ENCODE data around the gene CELF3. TPM values are rescaled to one million over a fixed set of nuclear protein-coding genes. Genes with fewer than 3 reads are reported as not detected.
A peak's percentile ranks its signal among the peaks of the same experiment; 100 is the strongest.
"Not testable (repeated sequence)": the region's sequence is repeated elsewhere in the genome, so short reads cannot be mapped to it uniquely, and the experiment has no call there.

CELF3 gene
- total RNA-seq, 1 donor from 2014 or later: not detected

DNA sequence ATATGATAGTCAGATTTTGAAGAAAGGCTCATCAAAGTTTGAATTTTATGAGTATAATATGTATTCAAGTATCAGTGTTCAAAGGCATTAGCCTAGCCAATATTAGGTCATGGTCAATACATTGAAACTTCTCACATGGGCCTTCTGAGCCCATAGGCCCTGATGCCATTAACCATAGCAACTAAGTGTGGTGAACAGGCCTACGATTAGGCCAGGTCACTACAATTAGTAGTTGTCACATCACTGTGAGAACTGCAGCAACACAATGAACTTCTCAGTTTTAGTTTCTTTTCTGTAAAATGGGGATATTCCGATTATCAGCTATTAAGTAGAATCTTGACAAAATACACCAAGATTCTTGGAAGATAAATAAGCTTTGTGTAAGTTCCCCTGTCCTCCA lies 30.0 kb downstream of the CELF3 start:
- Histone ChIP-seq H3K4me3 (ENCODE audit: low read depth, low read length) (no peak overlapping the region), H3K27me3 (ENCODE audit: control insufficient read depth, insufficient read depth, low read length) (no peaks in the 10 kb centered on the region), H3K36me3 (ENCODE audit: control insufficient read depth, insufficient read depth, low read length) (no peaks in the 10 kb centered on the region)
- no peak for DNase-seq (ENCODE audit: low read depth)
- TF ChIP-seq, protein P1, sequence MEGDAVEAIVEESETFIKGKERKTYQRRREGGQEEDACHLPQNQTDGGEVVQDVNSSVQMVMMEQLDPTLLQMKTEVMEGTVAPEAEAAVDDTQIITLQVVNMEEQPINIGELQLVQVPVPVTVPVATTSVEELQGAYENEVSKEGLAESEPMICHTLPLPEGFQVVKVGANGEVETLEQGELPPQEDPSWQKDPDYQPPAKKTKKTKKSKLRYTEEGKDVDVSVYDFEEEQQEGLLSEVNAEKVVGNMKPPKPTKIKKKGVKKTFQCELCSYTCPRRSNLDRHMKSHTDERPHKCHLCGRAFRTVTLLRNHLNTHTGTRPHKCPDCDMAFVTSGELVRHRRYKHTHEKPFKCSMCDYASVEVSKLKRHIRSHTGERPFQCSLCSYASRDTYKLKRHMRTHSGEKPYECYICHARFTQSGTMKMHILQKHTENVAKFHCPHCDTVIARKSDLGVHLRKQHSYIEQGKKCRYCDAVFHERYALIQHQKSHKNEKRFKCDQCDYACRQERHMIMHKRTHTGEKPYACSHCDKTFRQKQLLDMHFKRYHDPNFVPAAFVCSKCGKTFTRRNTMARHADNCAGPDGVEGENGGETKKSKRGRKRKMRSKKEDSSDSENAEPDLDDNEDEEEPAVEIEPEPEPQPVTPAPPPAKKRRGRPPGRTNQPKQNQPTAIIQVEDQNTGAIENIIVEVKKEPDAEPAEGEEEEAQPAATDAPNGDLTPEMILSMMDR (IDR thresholded peaks at IDR 0.05; ENCODE audit: insufficient read depth, low read length, poor library complexity, severe bottlenecking): no peak

DNA sequence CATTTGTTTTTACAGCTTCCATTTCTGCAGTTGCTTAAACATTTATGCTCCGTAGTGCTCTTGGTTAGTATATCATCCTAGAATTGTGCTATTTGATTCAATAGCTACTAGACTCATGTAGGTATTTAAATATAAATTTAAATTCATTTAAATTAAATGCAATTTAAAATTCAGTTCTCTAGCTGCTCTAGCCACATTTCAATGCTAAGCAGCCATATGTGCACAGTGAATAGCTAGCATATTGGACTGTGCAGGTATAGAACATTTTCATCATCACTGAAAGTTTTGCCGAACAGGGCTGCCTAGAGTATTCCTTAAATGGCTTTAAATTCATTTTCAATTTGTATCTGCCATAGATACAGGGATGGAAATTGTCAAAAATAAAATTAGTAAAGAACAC lies 32.5 kb downstream of the CELF3 start:
- TF ChIP-seq, protein P1 (IDR thresholded peaks at IDR 0.05; ENCODE audit: insufficient read depth, low read length, poor library complexity, severe bottlenecking): no peak
- Histone ChIP-seq H3K36me3 (ENCODE audit: control insufficient read depth, insufficient read depth, low read length) (no peaks in the 10 kb centered on the region), H3K27me3 (ENCODE audit: control insufficient read depth, insufficient read depth, low read length) (no peaks in the 10 kb centered on the region), H3K4me3 (ENCODE audit: low read depth, low read length) (no peak overlapping the region)
- no peak for DNase-seq (ENCODE audit: low read depth)

DNA sequence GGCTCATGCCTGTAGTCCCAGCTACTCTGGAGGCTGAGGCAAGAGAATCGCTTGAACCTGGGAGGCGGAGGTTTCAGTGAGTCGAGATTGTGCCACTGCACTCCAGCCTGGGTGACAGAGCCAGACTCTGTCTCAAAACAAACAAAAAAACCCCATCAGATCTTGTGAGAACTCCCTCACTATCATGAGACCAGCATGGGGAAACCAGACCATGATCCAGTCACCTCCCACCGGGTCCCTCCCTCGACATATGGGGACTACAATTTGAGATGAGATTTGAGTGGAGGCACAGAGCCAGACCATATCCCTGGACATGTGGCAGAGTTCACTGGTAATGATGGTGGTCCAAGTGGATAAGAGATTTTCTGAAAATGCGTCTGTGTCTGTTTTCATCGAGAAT lies 33.7 kb downstream of the CELF3 start:
- H3K27me3 ChIP-seq (ENCODE audit: control insufficient read depth, insufficient read depth, low read length): not testable (repeated sequence)

DNA sequence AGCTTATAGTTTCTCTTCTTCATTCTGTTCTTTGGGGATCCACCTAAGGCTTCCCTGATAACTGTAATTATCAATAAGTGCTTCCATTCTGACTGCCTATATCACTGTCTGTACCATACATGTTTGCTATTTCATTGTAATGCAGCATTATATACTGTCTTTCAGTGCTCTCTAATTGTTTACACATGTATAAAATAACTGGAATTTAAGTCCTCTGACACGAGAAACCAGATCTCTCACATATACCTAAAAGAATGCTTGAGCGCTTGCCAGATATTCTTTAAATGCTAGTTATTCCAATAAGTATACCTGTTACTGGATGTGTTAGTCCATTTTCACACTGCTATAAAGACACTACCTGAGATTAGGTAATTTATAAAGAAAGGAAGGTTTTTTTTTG lies 34.7 kb downstream of the CELF3 start:
- TF ChIP-seq, protein P1 (IDR thresholded peaks at IDR 0.05; ENCODE audit: insufficient read depth, low read length, poor library complexity, severe bottlenecking): no peak
- H3K27me3 ChIP-seq (ENCODE audit: control insufficient read depth, insufficient read depth, low read length): no peaks in the 10 kb centered on the region
- H3K36me3 ChIP-seq (ENCODE audit: control insufficient read depth, insufficient read depth, low read length): no peaks in the 10 kb centered on the region
- no peak for DNase-seq (ENCODE audit: low read depth)
- H3K4me3 ChIP-seq (ENCODE audit: low read depth, low read length): no peak overlapping the region

More for the DNA sequence above, 33.7 kb downstream of the CELF3 start:
- DNase-seq (ENCODE audit: low read depth); H3K36me3 ChIP-seq (ENCODE audit: control insufficient read depth, insufficient read depth, low read length); H3K4me3 ChIP-seq (ENCODE audit: low read depth, low read length): not testable (repeated sequence)

DNA sequence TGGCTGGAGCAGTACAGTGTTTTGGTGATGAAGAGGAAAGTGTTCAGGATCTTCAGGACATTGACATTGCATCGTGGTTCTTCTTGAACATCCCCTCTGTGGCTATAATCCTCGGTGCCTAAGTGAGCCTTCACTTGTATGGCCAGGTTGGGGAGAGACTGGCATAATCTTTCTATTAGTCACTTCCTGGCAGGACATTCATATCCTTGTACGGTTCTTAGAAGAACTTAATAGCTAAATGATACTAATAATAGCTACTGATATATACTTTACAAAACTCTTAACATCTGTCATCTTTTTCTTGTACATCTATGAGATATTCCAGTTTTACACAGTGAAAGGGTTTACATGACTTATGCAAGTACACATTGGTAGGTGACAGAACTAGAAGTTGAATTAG lies 35.8 kb downstream of the CELF3 start:
- H3K27me3 ChIP-seq (ENCODE audit: control insufficient read depth, insufficient read depth, low read length): no peaks in the 10 kb centered on the region
- DNase-seq (ENCODE audit: low read depth): peak; percentile 80
- TF ChIP-seq, protein P1 (IDR thresholded peaks at IDR 0.05; ENCODE audit: insufficient read depth, low read length, poor library complexity, severe bottlenecking): no peak
- no peak overlapping the region for H3K4me3 ChIP-seq (ENCODE audit: low read depth, low read length)
- H3K36me3 ChIP-seq (ENCODE audit: control insufficient read depth, insufficient read depth, low read length): no peaks in the 10 kb centered on the region

DNA sequence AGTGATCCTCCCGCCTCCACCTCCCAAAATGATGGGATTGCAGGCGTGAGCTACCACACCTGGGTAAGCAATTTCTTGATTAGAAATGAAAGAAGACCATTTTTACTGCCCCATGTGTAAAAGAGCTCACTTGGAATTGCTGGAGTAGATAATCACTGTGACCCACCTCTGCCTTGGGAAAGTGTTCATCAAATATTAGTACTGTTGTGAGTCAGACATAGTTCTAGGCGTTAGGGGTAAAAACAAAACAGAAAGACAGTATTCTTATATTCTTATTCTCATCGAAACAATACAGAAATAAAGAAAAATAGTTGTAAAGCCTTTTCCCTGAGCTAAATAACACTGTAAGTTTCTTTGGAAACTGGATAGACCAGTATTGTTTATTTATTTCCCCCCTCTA lies 36.2 kb downstream of the CELF3 start:
- Histone ChIP-seq H3K4me3 (ENCODE audit: low read depth, low read length) (no peak overlapping the region), H3K36me3 (ENCODE audit: control insufficient read depth, insufficient read depth, low read length) (no peaks in the 10 kb centered on the region), H3K27me3 (ENCODE audit: control insufficient read depth, insufficient read depth, low read length) (no peaks in the 10 kb centered on the region)
- DNase-seq (ENCODE audit: low read depth): peak; percentile 7
- TF ChIP-seq, protein P1 (IDR thresholded peaks at IDR 0.05; ENCODE audit: insufficient read depth, low read length, poor library complexity, severe bottlenecking): no peak

Data from kidney epithelial cell (primary cell).